ENCODE results near the gene MB21D2. TPM values are rescaled to one million over a fixed set of nuclear protein-coding genes. Genes with fewer than 3 reads are reported as not detected.

The MB21D2 gene
- total RNA-seq, 1 donor from 2014 or later: 42.5 TPM

DNA sequence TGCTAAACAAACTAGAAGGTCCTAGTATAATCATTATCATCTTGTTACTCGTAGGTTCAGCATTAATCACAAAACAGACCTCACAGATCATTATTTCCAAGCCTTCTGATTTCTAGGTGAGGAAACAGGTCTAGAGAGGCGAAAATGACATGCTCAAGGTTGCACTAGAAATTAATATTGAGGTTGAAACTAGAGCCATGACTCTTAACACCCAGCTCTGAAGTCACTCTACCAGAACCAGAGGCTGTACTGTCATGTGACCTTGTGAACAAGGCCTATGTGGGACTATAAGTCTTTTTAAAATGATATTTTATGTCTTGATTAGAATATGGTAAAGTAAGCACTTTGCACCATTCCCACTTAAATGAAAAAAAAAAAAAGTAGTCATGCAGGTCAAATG is 166.5 kb downstream of the MB21D2 start:
- Mint-ChIP-seq H3K4me3 (ENCODE audit: unreplicated experiment) (no peak overlapping the region), H3K27ac (ENCODE audit: unreplicated experiment) (no peak overlapping the region), H3K36me3 (ENCODE audit: unreplicated experiment) (no peaks in the 10 kb centered on the region), H3K9me3 (ENCODE audit: unreplicated experiment) (no peaks in the 10 kb centered on the region), H3K27me3 (ENCODE audit: unreplicated experiment) (no peaks in the 10 kb centered on the region), H3K4me1 (ENCODE audit: low read depth, unreplicated experiment) (no peaks in the 10 kb centered on the region)
- TF ChIP-seq, protein P1, sequence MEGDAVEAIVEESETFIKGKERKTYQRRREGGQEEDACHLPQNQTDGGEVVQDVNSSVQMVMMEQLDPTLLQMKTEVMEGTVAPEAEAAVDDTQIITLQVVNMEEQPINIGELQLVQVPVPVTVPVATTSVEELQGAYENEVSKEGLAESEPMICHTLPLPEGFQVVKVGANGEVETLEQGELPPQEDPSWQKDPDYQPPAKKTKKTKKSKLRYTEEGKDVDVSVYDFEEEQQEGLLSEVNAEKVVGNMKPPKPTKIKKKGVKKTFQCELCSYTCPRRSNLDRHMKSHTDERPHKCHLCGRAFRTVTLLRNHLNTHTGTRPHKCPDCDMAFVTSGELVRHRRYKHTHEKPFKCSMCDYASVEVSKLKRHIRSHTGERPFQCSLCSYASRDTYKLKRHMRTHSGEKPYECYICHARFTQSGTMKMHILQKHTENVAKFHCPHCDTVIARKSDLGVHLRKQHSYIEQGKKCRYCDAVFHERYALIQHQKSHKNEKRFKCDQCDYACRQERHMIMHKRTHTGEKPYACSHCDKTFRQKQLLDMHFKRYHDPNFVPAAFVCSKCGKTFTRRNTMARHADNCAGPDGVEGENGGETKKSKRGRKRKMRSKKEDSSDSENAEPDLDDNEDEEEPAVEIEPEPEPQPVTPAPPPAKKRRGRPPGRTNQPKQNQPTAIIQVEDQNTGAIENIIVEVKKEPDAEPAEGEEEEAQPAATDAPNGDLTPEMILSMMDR (IDR thresholded peaks at IDR 0.05; ENCODE audit: partially characterized antibody, unreplicated experiment): no peak
- DNase-seq: no peak

DNA sequence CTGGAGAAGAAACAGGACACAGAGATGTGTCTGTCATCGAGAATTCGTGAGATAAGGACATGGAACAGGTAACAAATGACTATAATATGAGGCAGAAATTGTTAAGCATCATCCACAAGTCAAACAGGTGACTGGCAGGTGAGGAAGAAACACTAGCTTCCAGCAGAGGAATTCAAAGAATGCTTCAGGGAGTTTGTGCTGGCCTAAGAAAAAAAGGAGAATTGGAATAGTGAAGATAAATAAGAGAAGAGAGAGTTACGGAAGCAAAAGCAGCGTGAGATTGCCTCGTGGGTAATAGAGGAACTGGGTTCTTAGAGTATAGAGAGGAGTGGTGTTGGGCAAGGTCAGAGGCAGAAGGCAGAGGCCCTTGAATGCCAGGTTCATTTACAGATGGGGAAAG is 167.5 kb downstream of the MB21D2 start:
- no peaks in the 10 kb centered on the region for H3K9me3 Mint-ChIP-seq (ENCODE audit: unreplicated experiment)
- no peaks in the 10 kb centered on the region for H3K27me3 Mint-ChIP-seq (ENCODE audit: unreplicated experiment)
- H3K4me3 Mint-ChIP-seq (ENCODE audit: unreplicated experiment): no peak overlapping the region
- H3K27ac Mint-ChIP-seq (ENCODE audit: unreplicated experiment): no peak overlapping the region
- no peaks in the 10 kb centered on the region for H3K4me1 Mint-ChIP-seq (ENCODE audit: low read depth, unreplicated experiment)
- DNase-seq: no peak
- no peaks in the 10 kb centered on the region for H3K36me3 Mint-ChIP-seq (ENCODE audit: unreplicated experiment)
- TF ChIP-seq, protein P1 (IDR thresholded peaks at IDR 0.05; ENCODE audit: partially characterized antibody, unreplicated experiment): no peak

DNA sequence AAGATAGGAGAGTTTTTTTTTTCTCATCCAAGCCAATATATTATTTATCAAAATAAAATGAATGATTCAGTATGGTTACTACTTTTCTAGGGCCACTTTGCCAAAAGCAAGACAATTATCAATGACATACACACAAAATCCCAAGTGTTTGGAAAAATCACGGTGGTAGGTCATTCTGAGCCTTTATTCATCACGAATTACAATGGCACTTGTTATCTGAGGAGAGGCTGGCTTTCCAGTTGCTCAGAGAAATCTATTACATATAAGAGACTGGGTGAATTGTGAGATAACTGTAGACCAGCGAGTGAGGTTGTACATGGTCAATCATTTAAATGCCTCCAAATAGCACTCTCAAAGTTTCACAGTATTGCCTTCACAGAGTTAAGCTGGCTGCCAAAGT is 169.9 kb downstream of the MB21D2 start:
- no peaks in the 10 kb centered on the region for H3K9me3 Mint-ChIP-seq (ENCODE audit: unreplicated experiment)
- no peaks in the 10 kb centered on the region for H3K27me3 Mint-ChIP-seq (ENCODE audit: unreplicated experiment)
- TF ChIP-seq, protein P1 (IDR thresholded peaks at IDR 0.05; ENCODE audit: partially characterized antibody, unreplicated experiment): no peak
- no peaks in the 10 kb centered on the region for H3K4me1 Mint-ChIP-seq (ENCODE audit: low read depth, unreplicated experiment)
- no peaks in the 10 kb centered on the region for H3K36me3 Mint-ChIP-seq (ENCODE audit: unreplicated experiment)
- no peak for DNase-seq
- no peak overlapping the region for H3K4me3 Mint-ChIP-seq (ENCODE audit: unreplicated experiment)
- no peak overlapping the region for H3K27ac Mint-ChIP-seq (ENCODE audit: unreplicated experiment)

DNA sequence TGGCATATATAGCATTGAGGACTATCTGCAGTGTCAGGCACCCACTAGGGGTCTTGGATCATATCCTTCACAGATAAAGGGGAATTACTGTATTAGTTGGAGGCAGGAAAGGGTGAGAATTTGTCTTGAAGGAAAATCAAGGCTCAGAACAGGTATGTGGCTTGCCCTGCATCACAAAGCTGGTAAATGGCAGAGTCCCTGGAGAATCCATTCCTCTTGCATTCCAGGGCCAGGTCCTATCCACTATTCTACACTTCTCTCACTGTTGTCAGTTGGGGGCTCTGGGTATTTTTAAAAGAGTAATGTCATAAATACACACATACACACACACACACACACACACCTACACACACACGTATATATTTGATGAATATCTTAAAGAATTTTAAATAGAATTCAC is 170.5 kb downstream of the MB21D2 start:
- no peaks in the 10 kb centered on the region for H3K4me1 Mint-ChIP-seq (ENCODE audit: low read depth, unreplicated experiment)
- no peak for DNase-seq
- no peaks in the 10 kb centered on the region for H3K9me3 Mint-ChIP-seq (ENCODE audit: unreplicated experiment)
- TF ChIP-seq, protein P1 (IDR thresholded peaks at IDR 0.05; ENCODE audit: partially characterized antibody, unreplicated experiment): no peak
- H3K4me3 Mint-ChIP-seq (ENCODE audit: unreplicated experiment): no peak overlapping the region
- H3K27me3 Mint-ChIP-seq (ENCODE audit: unreplicated experiment): no peaks in the 10 kb centered on the region
- no peaks in the 10 kb centered on the region for H3K36me3 Mint-ChIP-seq (ENCODE audit: unreplicated experiment)
- no peak overlapping the region for H3K27ac Mint-ChIP-seq (ENCODE audit: unreplicated experiment)

Other genes starting within 250 kb of the MB21D2 start
- 33.1 TPM for gene FGF12, start 190.3 kb downstream of the MB21D2 start, total RNA-seq (ENCODE audit: unreplicated experiment)